ENCODE data around the gene GPC6. TPM values are rescaled to one million over a fixed set of nuclear protein-coding genes. Genes with fewer than 3 reads are reported as not detected.

The GPC6 gene
- total and polyA plus RNA-seq, 2 donors (not counting 3 experiments of a cell fraction or from before 2014, with no cell fraction given), result 0.01 TPM; not detected in 1

DNA sequence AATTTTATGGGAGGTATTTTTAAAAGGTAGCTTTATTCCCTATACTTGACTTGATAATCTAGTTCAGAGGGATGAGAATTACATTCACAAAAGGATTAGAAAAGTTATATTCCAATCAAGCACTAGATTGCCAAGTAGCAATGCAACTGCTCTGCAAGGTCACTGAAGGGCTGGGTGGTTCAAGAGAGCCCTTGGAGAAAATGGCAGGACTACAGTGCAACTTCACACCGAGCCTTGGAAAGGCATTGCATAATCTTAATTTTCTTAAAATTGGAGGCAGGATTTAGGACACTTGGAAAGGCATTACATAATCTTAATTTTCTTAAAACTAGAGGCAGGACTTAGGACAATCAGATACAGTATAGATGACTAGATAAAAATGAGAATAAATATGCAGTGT, 936.9 kb downstream of the GPC6 start:
- no peaks in the 10 kb centered on the region for H4K20me1 ChIP-seq (replicated peaks; ENCODE audit: control insufficient read depth, extremely low read depth, insufficient read depth, low read length)
- no peaks in the 10 kb centered on the region for H3K9me3 ChIP-seq (replicated peaks; ENCODE audit: control insufficient read depth, insufficient read depth, low read length)
- H3K4me1 ChIP-seq (ENCODE audit: control insufficient read depth, extremely low read depth, insufficient read depth, low read length), result no peaks in the 10 kb centered on the region
- no peaks in the 10 kb centered on the region for H3K27me3 ChIP-seq (ENCODE audit: control insufficient read depth in 2 of 2, insufficient read depth in 2 of 2, low read length in 2 of 2)
- dilution Hi-C loops (cut with MboI; ENCODE audit: extremely low pct_ligation_motif_present, low sequenced_read_pairs) (no loop called here), intact Hi-C loops (cut with micrococcal nuclease) (no loop called here)
- POLR2A ChIA-PET, result no interaction called here
- H3K4me2 ChIP-seq (ENCODE audit: insufficient read depth, low read length), result no peak overlapping the region
- CTCF ChIA-PET, result no interaction called here
- no peak for TF ChIP-seq POLR2AphosphoS5 (IDR thresholded peaks at IDR 0.05; ENCODE audit: insufficient read depth, low read depth, low read length)
- TF ChIP-seq JUN (IDR thresholded peaks at IDR 0.05; ENCODE audit: borderline replicate concordance, insufficient read depth, insufficient read length, low read depth), result no peak
- TF ChIP-seq POLR2A (IDR thresholded peaks at IDR 0.05; ENCODE audit: low read depth, low read length), result no peak
- TF ChIP-seq, protein P1, sequence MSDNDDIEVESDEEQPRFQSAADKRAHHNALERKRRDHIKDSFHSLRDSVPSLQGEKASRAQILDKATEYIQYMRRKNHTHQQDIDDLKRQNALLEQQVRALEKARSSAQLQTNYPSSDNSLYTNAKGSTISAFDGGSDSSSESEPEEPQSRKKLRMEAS (IDR thresholded peaks at IDR 0.05; ENCODE audit: insufficient read depth, insufficient read length), result no peak
- TF ChIP-seq EZH2 (IDR thresholded peaks at IDR 0.05; ENCODE audit: borderline replicate concordance, low read depth, low read length, severe bottlenecking), result no peak
- no peak for TF ChIP-seq GATA2 (IDR thresholded peaks at IDR 0.05; ENCODE audit: insufficient read depth, insufficient read length, low read depth, low read length)
- no peak for TF ChIP-seq FOS (IDR thresholded peaks at IDR 0.05; ENCODE audit: borderline replicate concordance, insufficient read depth, low read length)
- TF ChIP-seq, protein P2, sequence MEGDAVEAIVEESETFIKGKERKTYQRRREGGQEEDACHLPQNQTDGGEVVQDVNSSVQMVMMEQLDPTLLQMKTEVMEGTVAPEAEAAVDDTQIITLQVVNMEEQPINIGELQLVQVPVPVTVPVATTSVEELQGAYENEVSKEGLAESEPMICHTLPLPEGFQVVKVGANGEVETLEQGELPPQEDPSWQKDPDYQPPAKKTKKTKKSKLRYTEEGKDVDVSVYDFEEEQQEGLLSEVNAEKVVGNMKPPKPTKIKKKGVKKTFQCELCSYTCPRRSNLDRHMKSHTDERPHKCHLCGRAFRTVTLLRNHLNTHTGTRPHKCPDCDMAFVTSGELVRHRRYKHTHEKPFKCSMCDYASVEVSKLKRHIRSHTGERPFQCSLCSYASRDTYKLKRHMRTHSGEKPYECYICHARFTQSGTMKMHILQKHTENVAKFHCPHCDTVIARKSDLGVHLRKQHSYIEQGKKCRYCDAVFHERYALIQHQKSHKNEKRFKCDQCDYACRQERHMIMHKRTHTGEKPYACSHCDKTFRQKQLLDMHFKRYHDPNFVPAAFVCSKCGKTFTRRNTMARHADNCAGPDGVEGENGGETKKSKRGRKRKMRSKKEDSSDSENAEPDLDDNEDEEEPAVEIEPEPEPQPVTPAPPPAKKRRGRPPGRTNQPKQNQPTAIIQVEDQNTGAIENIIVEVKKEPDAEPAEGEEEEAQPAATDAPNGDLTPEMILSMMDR (IDR thresholded peaks at IDR 0.05; ENCODE audit: extremely low read depth in 1 of 2, insufficient read depth in 1 of 2, low read depth in 1 of 2, low read length in 2 of 2), result no peak
- no peak for TF ChIP-seq MYC (IDR thresholded peaks at IDR 0.05; ENCODE audit: low read depth, low read length)
- no TSS peak for BruUV-seq (replicated peaks)
- no peak overlapping the region for H2AFZ ChIP-seq (ENCODE audit: low read depth, low read length)
- H3K4me3 ChIP-seq (replicated peaks in 1 of 3; ENCODE audit: insufficient read depth in 1 of 3, low read depth in 1 of 3, low read length in 3 of 3), result no peak overlapping the region
- no peaks in the 10 kb centered on the region for H3K79me2 ChIP-seq (ENCODE audit: control insufficient read depth, insufficient read depth, low read length)
- H3K9me1 ChIP-seq (replicated peaks; ENCODE audit: control insufficient read depth, extremely low read depth, insufficient read depth, low read length), result no peaks in the 10 kb centered on the region
- DNase-seq (ENCODE audit: low read depth, low spot score) (no peak), FAIRE-seq (no peak)
- no peak overlapping the region for H3K9ac ChIP-seq (replicated peaks; ENCODE audit: extremely low read depth, insufficient read depth, low read length)
- H3K27ac ChIP-seq (ENCODE audit: insufficient read depth, low read depth, low read length), result no peak overlapping the region
- no peaks in the 10 kb centered on the region for H3K36me3 ChIP-seq (ENCODE audit: control insufficient read depth in 2 of 2, extremely low read depth in 1 of 2, insufficient read depth in 2 of 2, low read length in 2 of 2)

All from endothelial cell of umbilical vein (primary cell).